Nephron (organoid): ENCODE results near the gene SIRT1.

Source experiments
- H3K27ac Mint-ChIP-seq, 3 experiments: 2 replicates each; pipeline ENCODE4 v1.8.0; 2020; ENCODE audit warnings: mixed read lengths in 3 of 3, mild to moderate bottlenecking in 2 of 3, moderate library complexity in 1 of 3
- H3K27me3 Mint-ChIP-seq: 2 replicates; pipeline ENCODE4 v1.8.0; 2021; ENCODE audit warnings: low read depth, mild to moderate bottlenecking, moderate library complexity, mixed read lengths
- H3K36me3 Mint-ChIP-seq: 2 replicates; pipeline ENCODE4 v1.8.0; 2020; ENCODE audit warnings: low read depth, mixed read lengths
- H3K4me1 Mint-ChIP-seq: 2 replicates; pipeline ENCODE4 v1.8.0; 2020; ENCODE audit warnings: mixed read lengths
- H3K4me3 Mint-ChIP-seq, 3 experiments: 2 replicates each; pipeline ENCODE4 v1.8.0; 2020; ENCODE audit warnings: mild to moderate bottlenecking in 3 of 3, mixed read lengths in 3 of 3, moderate library complexity in 2 of 3
- H3K9me3 Mint-ChIP-seq: 2 replicates; pipeline ENCODE4 v1.8.0; 2020; ENCODE audit warnings: mixed read lengths
- CTCF ChIP-seq, 3 experiments: fragments of 200-600 bp; sonication (generic); IDR thresholded peaks; one replicate each; pipeline ENCODE4 v1.5.0; 2021; ENCODE audit warnings: antibody characterized with exemption in 3 of 3; ENCODE audit not compliant: unreplicated experiment in 3 of 3

The SIRT1 gene

DNA sequence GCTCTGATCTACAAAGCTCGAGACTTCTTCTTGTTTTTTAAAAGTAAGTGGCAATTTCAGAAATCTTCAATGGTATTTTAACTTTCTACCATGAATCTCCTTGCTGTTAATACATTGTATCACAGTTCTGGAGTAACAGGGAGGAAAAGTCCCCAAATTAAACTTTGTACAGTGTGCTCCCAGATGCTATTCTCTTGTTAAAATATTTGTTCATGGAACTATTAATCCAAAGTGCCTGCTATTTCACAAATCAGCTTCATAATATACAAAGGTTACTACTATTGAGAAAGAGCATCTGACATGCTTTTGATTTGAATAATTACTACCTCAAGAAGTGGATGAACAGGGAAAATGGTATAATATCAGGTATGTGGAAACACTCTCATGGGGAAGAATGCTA is 36.6 kb downstream of the SIRT1 start:
- no peak overlapping the region for H3K27ac Mint-ChIP-seq
- H3K27me3 Mint-ChIP-seq = no peaks in the 10 kb centered on the region
- no peaks in the 10 kb centered on the region for H3K9me3 Mint-ChIP-seq
- peaks cover 42% of the 10 kb centered on the region for H3K36me3 Mint-ChIP-seq
- TF ChIP-seq CTCF (IDR thresholded peaks at IDR 0.05; ENCODE audit: unreplicated experiment in 3 of 3) = no peak
- H3K4me1 Mint-ChIP-seq = no peaks in the 10 kb centered on the region
- no peak overlapping the region for H3K4me3 Mint-ChIP-seq

DNA sequence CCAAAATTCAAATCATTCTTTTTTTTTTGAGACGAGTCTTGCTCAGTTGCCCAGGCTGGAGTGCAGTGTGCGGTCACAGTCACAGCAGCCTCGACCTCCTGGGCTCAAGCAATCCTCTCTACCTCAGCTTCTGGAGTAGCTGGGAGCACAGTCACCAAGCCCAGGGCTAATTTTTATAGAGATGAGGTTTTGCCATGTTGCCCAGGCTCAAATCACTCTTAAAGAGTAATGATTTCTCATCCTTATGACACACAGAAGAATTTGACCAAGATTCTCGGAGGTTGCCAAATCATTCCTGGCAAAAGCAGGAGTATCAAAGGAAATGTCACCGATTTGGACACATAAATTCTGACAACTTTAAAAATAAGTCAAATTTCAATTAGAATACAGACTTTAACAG is 39.1 kb downstream of the SIRT1 start:
- no peak overlapping the region for H3K27ac Mint-ChIP-seq
- no peak overlapping the region for H3K4me3 Mint-ChIP-seq
- TF ChIP-seq CTCF (IDR thresholded peaks at IDR 0.05; ENCODE audit: unreplicated experiment in 3 of 3) = no peak
- H3K4me1 Mint-ChIP-seq = no peaks in the 10 kb centered on the region
- H3K9me3 Mint-ChIP-seq = no peaks in the 10 kb centered on the region
- H3K36me3 Mint-ChIP-seq = peaks cover 43% of the 10 kb centered on the region
- H3K27me3 Mint-ChIP-seq = no peaks in the 10 kb centered on the region

DNA sequence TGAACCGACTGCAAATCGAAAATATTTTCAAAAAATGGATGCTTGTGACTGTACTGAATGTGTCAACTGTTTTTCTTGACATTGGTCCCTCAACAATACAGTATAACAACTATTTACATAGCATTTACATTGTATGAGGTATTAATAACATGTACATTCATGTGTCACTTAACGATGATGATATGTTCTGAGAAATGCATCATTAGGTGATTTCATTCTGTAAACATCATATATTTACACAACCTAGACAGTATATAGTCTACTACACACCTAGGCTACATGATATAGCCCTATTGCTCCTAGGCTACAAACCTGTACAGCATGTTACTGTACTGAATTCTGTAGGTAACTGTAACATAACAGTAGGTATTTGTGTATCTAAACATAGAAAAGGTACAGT is 39.7 kb downstream of the SIRT1 start:
- no peak overlapping the region for H3K27ac Mint-ChIP-seq
- no peaks in the 10 kb centered on the region for H3K27me3 Mint-ChIP-seq
- peaks cover 44% of the 10 kb centered on the region for H3K36me3 Mint-ChIP-seq
- TF ChIP-seq CTCF (IDR thresholded peaks at IDR 0.05; ENCODE audit: unreplicated experiment in 3 of 3) = no peak
- no peak overlapping the region for H3K4me3 Mint-ChIP-seq
- H3K4me1 Mint-ChIP-seq = no peaks in the 10 kb centered on the region
- H3K9me3 Mint-ChIP-seq = no peaks in the 10 kb centered on the region

DNA sequence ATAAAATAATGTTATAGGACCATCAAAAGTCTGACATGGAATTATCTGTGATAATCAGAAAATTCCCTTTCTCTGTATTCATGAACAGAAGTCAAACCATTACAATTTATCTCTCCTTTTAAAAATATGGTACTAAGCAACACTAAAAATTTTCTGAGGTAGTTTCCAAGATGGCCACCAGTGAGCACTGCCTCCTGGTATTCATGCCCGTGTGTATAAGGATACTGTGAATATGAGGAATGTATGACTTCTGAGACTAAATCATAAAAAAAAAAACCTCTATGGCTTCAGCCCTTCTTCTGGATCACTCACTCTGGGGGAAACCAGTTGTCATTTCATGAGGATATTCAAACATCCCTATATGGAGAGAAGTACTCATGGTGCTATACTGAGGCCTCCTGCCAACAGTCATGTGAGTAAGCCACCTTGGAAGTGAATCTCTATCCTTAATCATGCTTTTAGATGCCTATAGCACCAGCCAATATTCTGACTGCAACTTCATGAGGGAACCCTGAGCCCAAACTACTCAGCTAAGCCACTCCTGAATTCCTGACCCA is 41.1 kb downstream of the SIRT1 start:
- Mint-ChIP-seq H3K27me3 (no peaks in the 10 kb centered on the region), H3K36me3 (peaks cover 44% of the 10 kb centered on the region), H3K4me1 (no peaks in the 10 kb centered on the region), H3K27ac (no peak overlapping the region), H3K9me3 (no peaks in the 10 kb centered on the region), H3K4me3 (no peak overlapping the region)
- no peak for TF ChIP-seq CTCF (IDR thresholded peaks at IDR 0.05; ENCODE audit: unreplicated experiment in 3 of 3)

DNA sequence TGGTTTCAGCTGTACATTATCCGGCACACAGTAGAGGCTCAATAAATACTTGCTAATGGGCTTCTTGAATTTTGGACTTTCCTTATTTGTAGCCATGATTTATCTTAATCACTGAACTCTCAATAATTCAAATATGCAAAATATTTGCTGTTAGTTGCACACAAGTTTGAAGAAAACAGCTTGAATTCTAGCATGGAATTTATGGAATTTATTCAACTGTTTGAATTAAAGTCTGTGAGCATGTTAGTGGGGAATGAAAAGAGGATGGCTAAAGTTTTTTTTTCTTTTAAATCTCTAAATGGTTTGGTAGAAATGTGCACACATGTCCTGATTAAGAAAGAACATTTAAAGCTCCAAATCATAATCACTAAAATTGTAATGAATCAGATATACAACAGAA is 42.5 kb downstream of the SIRT1 start:
- Mint-ChIP-seq H3K4me3 (no peak overlapping the region), H3K36me3 (peaks cover 46% of the 10 kb centered on the region), H3K4me1 (no peaks in the 10 kb centered on the region), H3K27ac (no peak overlapping the region), H3K27me3 (no peaks in the 10 kb centered on the region), H3K9me3 (no peaks in the 10 kb centered on the region)
- TF ChIP-seq CTCF (IDR thresholded peaks at IDR 0.05; ENCODE audit: unreplicated experiment in 3 of 3) = no peak

DNA sequence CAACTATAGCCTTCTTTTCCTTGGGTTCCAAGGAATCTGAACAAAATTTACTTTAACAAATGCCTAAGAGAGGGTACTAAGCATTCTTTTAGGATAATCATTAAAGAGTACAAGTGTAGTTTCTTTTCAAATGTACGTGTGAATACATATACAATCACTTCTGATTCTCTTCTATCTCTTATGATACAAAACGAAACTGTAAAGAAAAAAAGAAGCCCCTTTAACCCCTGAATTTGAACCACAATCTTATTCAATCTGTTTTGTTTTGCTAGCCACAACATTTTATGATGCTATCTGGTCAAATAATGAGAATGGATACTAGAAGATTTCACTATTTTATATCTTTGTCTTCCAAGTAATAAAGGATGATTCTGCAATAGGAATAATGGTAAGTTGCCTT is 48.7 kb downstream of the SIRT1 start:
- H3K36me3 Mint-ChIP-seq = peaks cover 51% of the 10 kb centered on the region

More for the DNA sequence above, 48.7 kb downstream of the SIRT1 start:
- H3K27me3 Mint-ChIP-seq = no peaks in the 10 kb centered on the region
- H3K9me3 Mint-ChIP-seq = no peaks in the 10 kb centered on the region
- no peak overlapping the region for H3K4me3 Mint-ChIP-seq
- no peak for TF ChIP-seq CTCF (IDR thresholded peaks at IDR 0.05; ENCODE audit: unreplicated experiment in 3 of 3)
- no peaks in the 10 kb centered on the region for H3K4me1 Mint-ChIP-seq
- H3K27ac Mint-ChIP-seq = no peak overlapping the region
